Testis (tissue), 2 donors: ENCODE results near the gene SSU72.
"Not testable (repeated sequence)": the region's sequence is repeated elsewhere in the genome, so short reads cannot be mapped to it uniquely, and the experiment has no call there.

ENCODE experiments used
- CTCF ChIP-seq, 3 experiments: fragments of 450-650 bp in 2 of 3; fragments of 200-600 bp in 1 of 3; sonication (generic) in 1 of 3; IDR thresholded peaks; one replicate each; pipeline ENCODE4 v1.5.1; 2016 to 2019; ENCODE audit warnings: antibody characterized with exemption in 3 of 3, mild to moderate bottlenecking in 2 of 3, moderate library complexity in 1 of 3
- POLR2A ChIP-seq: fragments of 450-650 bp; IDR thresholded peaks from one replicate; pipeline ENCODE4 v1.6.1; 2017; ENCODE audit warnings: antibody characterized with exemption, mild to moderate bottlenecking, moderate library complexity

GRCh38 chr1:1524750-1525383 is 49.8 kb downstream of the SSU72 start:
- not testable (repeated sequence) for TF ChIP-seq CTCF (IDR thresholded peaks at IDR 0.05); POLR2A
